Stimulated activated CD4-positive, alpha-beta T cell treated with anti-CD3 and anti-CD28 coated beads, Interleukin-1b, Interleukin-23, amount 100 ng/mL, for 1 hour (primary cell): Measurements from ENCODE around the gene WDR35.

Experiments used
- DNase-seq, 2 donors: peaks; one replicate each; pipeline ENCODE4 v3.0.0-alpha.2; 2020; ENCODE audit warnings: low read depth in 2 of 2

The WDR35 gene

DNA sequence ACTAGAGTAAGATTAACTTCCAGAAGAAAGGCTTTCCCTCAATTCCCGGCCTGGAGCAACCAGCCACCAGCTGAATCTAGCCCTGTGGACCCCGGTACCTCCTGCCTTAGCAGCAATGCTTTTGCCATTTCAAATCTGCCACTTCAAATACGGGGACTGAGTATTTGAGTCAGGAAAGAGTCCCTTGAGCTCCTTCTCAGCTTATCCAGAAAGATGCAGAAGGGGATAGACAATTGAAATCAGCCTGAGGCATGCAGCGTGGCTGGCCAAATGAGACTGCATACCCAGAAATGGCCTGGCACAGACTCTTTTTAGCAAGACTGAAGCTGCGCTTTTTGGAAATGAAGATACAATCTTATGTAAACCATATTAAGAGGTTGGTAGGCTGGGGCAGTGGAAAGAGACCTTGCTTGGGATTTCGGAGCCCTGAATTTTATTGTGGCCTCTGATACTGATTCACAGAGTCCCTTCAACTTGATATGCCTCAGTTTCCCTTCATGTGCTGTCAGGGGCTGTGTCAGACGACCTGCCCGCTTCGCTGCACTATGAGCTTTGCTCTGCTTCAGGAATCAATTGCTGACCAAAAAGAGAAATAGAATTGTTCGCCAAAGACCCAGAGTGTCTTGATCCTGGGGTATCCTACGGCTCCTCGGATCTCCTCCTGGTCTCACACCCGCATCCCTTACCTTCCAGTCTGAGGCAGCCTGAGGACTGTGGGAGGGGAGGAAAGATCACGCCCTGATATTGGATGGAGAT is 21.5 kb upstream of the WDR35 start:
- no peak for DNase-seq

DNA sequence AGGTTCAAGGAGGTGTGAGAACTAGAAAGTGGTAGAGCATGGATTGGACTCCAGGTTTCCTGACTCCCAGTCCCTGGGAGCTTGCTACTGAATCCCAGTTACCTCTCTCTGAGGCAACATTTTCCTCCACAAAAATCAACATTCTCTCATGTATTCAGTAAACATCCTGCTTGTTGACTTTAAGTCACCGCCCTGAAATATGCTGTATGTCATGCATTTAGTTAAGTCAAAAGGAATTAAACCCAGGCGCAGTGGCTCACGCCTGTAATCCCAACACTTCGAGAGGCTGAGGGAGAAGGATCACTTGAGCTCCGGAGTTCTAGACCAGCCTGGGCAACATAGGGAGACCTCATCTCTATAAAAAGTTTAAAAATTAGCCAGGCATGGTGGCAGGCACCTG is 18.8 kb upstream of the WDR35 start:
- DNase-seq = no peak

DNA sequence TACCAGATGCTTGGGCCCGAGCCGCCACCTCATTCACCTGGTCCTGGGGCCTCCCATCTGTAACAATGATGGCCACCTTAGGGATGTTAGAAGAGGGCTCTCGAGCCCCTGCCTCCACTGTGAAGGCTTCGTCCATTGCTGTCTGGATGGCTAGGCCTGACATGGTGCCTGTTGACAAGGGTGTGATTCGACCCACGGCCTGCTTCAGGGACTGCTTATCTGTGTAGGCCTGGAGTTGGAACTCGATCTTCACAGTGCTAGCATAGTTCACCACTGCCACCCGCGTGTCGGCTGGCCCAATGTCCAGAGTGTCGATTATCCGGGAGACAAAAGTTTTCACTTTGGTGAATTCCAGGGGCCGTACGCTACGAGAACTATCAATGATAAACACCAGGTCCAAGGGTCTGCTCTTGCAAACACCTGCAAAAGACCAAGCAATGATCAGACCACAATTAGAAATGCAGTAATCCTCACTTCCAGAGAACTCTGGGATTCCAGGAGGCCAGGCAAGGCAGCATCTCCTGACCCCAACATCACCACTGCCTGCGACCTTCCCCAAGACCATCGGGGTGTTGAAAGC is 16.1 kb upstream of the WDR35 start:
- no peak for DNase-seq

DNA sequence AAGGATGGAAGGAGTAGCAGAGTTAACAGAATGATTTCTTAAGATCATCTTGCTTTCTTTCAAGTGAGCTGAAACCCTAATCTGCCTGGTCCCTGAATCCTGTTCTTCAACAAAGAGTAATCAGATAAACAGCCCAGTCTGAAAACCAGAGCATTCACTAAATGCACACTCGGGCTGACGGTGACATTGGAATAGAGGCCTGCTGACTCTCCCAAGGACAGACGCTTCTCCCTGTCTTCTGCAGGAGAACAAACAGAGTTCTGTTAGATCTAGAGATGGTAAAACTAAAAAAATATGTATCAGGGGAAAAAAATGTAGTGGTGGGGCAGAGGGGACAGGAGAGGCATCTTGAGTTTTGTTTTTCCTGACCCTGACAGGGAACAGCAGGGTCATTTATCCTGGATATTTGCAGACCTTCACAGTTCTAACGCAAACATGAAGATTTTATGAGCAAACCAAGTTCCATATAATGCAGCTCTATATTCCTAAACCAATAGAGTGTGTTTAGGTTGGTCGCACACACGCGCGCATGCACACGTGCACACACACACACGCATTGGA is 15.2 kb upstream of the WDR35 start:
- DNase-seq = no peak

DNA sequence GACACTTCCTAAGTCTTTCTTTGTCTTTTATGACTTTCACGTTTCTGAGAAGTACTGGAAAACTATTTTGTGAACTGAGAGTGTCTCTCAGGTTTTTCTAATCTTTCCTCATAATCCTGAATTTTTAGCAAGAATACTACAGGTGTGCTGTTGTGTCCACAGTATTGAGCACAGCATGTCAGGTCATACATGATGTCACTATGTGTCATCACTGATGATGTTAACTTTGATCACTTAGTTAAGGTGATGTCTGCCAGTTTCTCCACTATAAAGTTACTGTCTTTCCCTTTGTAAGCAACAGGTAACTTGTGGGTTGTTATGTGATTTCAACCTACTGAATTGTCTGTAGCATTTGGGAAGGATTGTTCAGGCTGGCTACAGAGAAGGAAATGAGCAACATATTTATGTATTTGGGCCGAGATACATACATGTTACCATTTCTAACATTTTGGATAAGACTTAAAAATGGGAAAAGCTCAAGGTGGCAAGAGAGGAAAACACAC is 11.5 kb upstream of the WDR35 start:
- no peak for DNase-seq

DNA sequence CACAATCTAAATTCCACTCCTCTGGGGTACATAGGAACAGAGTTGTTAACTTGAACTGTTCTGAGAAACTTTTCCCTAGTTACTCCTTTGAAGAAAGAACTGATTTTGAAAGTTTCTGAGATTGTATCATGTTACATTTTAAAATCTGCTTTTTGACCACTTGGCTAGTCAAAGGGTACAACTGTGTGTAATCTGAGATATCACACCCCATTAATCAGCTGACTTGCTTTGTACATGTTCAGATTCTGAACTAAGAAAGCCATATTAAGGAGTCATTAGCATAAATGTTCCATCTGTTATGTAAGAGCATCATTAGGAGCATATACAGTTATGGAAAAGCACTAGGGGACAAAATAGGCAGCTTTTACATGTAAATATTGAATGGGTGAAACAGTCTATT is 3.8 kb upstream of the WDR35 start:
- DNase-seq = no peak

DNA sequence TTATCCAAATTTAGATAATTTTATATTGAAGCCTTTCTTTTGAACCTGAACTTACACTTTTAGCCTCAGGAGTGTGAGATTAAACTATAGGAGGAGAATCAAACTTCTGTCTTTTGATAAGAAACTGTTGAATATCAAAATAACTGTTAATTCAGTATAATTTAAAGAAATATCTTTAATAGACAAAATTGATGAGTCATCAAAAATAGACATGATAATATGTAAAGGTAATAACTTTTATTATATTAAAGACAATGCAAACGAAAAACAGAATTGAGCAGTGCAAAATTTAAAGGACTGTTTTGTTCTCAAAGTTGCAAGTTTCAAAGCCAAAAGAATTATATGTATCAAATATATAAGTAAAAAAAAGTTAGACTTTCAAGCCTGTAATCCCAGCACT is 2.0 kb upstream of the WDR35 start:
- DNase-seq = no peak

DNA sequence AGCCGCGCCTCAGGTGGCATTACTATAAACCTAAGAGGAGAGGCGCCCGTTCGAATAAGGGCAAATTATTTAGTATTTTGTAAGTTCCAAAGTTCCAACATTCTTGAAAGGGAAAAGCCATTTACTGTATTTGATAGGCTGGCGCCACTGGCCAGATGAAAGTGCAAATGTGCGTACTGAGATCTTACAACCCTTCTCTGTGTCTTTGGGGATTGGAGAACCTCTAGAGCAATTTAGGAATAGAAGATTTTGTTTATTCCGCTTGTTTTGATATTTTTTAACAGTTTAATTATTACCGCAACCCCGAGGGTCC is 467 bp upstream of the WDR35 start:
- DNase-seq = no peak

DNA sequence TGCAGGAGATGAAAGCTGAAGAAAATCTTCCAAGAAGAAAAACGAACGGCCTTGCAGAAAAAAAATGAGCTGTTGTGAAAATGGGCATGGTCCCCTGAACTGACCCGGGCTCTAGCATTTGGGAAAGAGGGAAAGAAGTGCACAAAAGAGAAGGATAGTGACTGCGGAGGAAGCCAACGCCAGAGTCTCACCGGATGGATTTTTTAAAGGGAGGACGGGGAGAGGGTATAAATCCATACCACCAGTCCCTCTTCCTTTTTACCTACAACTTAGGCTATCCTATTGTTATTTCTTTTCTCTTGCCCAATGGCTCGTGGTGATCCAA is 601 bp downstream of the WDR35 start:
- DNase-seq = no peak

DNA sequence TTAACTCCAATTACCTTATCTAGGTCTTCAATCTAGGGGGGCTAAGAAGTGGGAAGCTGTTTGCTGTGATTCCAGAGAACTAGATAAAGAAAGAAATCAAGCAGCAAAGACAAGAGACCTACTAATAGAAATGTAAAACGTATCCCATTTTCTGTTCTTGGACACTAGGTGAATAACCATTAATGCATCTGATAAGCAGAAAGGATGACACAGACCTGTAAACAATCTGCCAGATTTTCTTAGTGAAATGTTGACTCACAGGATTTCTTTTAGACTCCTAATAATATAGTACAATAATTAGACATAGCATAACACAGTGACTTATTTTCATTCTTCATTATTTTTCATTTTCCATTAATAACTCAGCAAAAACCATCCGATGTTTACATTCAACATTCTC is 1.3 kb downstream of the WDR35 start:
- DNase-seq = no peak

DNA sequence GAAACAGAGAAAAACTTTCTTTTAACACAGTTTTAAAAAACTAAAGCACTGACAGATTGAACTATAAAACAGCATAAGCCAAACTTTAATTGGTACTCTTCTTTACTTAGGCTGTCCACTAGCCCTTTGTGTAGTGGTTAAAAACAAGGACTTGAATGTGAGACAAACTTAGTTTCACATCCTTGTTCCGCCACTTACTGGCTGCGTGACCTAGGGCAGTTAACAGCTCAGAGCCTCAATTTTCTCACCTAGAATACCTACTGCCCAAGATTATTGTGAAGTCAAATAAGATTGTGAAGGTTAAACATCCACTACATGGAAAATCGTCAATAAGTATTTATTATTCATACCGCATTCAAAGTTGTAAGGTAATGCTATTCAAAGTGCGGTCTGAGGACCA is 2.0 kb downstream of the WDR35 start:
- no peak for DNase-seq

DNA sequence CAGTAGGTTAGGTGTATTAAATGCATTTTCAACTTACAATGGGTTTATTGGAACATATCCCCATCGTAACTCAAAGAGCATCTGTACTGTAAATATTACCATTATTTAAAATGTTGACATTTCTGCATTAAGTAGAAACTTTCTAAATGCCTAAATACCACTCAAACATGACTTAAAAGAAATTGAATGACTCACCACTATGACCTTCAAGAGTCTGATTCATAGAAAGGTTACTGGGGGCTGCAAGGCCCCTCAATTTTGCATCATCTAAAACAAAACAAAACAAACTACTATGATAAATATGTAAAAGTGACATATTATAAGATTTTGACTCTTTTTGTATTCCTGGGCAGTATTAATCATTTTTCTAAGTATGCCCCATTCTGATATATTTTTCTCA is 7.6 kb downstream of the WDR35 start:
- DNase-seq = no peak

DNA sequence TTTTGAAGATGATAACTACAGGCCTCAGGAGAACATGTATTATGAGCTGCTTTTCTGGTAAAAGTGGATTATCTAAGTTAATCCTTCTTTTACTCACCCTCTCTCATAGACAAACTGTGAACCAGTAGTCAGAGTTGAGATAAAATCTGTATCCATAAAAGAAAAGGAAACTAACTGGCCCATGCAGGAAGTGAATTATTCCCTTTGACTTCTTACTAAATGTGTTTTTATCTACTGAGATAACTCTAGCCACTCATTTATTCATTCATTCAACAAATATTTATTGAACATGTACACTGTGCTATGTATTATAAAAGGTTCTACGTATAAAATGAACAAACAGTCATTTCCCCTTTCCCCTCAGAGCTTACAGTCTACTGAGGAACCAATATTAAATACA is 10.0 kb downstream of the WDR35 start:
- DNase-seq = no peak

DNA sequence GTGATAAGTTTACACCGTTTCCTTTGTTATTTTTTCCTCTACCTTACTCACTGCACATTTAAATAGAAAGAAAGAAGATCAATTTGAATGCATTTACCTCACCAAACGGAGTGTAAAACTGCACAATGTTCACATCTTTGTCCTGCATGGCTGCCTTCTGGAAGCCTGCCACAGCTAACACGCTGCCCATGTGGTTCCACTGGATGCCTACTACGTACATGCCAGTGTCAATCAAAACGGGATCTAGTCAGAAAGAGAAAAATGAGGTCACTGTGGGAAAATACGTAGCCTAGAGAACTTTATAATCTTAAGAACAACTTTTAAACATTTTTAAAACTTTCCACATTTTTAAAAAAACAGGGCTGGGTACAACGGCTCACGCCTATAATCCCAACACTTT is 16.4 kb downstream of the WDR35 start:
- DNase-seq = no peak

DNA sequence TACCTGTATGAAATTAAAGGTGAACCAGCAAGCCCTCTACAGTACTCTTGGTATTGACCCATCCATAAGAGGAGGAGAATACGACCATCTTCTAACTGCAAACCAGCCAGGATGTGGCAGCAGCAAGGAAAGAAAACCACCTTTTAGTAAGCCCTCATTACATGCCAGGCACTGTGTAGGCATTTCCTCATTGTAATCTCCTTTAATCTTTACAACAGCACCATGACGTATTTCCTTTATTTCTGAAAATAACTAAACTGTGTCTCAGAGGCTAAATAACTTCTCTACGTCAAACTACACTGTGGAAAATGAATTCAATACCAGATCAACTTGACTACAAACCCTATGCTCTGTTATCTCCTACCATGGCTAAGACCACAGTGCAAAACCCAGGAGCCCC is 18.2 kb downstream of the WDR35 start:
- no peak for DNase-seq

DNA sequence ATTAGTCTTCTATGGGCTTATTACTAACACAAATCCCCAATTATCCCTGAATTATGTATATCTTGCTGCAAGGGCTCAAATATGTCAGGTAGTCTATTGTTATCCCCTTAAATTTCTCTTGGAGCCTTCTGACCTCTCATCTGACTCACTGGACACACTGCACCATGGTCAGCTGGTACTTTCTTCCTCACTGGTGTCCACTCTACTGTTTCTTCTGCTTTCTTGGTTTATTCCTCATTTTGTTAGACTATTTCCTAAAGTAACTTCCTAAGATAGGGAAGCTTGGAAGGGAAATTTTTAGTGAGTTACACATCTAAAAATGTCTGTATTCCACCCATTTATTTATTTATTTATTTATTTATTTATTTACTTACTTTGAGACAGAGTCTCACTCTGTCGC is 26.5 kb downstream of the WDR35 start:
- DNase-seq = no peak

DNA sequence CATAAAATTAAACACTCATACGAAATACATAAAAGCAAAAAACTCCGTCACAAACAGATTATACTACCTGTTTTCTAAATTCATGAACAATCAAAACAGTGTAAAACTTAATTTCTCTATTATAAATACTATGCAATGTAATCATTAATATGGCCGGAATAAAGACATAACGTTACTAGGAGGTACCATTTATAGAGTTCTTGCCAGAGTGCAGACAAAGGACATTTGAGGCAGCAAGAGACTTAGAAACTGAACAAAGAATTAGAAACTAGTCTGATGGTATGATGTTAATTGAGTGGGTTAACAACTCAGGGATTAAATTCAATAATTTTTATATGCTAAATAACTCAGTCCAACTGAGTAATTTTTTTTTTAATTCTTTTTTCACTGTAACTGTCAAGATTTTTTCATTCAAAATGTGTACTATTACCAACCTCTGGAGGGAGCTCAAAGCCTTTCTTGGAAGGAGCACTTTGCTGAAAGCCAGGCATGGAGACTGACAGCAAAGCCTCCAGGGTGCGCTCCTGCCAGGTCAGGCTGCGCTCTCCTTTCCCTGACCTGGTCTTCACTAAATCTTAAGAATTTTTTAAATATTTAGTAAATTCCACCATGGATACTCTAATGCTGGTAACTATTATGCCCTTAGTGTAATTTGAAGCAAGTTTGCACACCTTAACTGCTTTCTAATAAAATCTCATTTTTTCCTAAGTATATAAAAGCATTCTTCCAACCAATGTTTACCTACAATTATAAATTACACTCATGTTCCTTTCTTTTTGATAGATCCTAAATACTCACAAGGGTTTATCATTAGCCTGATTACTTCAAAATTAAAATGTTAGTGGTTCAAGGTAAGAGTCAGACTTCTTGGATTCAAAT is 34.1 kb downstream of the WDR35 start:
- DNase-seq = no peak

DNA sequence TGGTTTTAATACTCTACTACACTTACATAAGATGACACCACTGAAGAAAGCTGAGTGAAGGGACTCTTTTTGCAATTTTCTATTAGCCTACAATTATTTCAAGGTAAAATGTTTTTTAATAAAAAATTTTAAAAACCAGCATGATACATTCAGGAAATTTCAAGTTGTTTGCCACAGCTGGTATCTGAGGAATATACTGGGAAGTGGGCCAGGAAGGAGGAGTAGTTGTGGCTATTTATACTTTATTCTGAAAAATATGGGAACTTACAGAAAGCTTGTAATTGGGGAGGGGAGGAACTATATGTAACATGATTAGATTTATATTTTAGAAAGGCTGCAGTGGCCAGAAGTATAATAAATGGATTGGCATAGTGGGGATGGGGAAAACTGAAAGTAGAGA is 40.8 kb downstream of the WDR35 start:
- DNase-seq = no peak

DNA sequence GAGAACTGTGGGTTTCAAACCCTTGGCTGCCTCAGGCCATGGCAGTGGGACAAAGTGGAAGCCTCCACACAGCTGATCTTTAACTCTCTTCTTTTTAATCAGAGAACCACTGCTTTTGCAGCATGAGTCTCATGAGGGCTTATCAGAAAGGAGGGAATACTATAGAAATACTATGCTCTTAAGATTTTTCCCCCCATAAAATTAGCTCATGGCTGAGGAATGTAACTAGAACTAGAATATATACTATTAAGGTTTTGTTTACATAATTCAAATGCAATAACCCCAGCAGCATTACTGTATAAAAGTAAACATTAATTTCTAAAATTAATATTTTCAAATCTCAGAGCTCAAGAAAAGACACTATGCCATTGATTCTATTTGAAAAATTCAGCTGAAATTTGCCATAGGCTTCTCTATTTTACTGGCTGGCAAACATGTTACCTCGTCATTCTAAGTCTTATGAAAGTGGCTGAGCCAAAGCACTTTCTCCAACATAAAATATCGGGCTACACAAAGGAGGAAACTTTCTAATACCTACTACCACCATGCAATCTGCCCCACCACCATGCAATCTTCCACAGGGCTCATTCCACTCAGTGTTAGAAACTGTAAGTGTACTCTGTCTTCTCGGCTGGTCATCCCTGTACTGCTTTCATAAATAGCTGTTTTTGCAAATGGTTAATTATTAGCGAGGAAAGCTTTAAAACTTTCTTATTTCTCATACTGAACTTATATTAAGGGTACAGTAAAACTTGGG is 42.5 kb downstream of the WDR35 start:
- no peak for DNase-seq

DNA sequence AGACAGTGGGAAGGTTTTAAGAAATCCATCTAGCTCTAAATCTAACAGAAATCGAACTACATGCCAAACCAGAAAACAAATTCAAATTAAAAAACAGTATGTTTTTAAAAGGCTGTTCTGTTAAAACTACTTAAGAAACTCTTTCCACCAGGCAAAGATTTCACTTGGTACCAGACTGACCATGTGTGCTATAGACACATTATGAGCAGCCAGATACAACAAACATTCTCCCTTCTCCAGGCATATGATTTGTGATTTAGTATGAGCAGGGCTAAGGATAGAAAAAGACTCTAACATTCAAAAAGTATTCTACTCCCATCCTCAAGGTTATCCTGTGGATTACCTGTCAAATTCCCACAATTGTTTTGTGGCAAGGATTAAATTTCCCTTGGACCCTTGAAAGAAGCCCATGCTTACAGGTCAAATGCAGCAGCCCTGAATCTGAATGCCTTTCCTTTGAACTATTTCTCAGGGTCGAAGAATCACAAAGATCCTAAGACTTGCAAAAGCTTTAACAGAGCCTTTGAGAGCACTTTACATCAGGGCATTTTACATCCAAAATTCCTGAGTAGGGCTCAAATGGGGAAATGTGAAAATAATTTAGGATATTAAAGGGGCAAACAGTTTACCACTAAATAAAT is 45.6 kb downstream of the WDR35 start:
- DNase-seq = no peak

DNA sequence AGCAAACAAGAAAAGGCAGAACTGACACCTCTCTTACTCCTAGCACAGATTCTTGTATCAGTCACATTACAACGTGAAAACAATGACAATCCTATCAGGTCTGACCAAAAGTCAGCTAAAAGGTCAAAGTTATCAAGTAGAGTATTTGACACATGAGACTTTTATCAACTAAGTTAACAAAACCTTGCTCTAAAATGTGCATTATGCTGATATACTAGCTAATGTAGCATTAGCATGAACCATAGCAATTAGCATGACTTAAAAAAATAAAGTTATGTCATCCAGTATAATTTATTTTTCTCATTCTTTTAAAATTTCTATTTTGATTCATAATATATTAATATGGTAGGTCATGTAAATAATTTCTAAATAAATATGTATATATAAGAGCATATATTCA is 46.7 kb downstream of the WDR35 start:
- DNase-seq = no peak

DNA sequence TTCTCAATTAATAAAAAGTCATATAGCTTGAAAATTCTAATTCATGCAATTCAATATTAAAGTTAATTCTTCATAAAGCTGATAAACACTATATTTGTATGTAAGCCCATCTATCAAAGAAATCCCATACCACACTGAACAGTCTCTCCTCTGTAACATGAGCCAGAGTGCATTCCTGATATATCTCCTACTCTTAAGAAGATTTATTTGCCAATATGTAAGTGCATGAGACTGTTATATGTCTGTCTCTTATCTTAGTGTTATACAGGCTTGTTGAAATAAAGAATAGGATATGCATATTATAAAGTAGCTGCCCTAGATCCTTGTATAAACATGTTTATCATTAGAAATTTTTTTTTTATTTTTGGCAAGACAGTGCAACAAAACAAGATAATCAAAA is 47.7 kb downstream of the WDR35 start:
- DNase-seq = no peak
